Measurements from ENCODE around the gene SNX18. TPM values are rescaled to one million over a fixed set of nuclear protein-coding genes. Genes with fewer than 3 reads are reported as not detected.
A peak's percentile ranks its signal among the peaks of the same experiment; 100 is the strongest.

SNX18 gene
- total RNA-seq, 1 experiment from 2014 or later: 36.8 TPM

DNA sequence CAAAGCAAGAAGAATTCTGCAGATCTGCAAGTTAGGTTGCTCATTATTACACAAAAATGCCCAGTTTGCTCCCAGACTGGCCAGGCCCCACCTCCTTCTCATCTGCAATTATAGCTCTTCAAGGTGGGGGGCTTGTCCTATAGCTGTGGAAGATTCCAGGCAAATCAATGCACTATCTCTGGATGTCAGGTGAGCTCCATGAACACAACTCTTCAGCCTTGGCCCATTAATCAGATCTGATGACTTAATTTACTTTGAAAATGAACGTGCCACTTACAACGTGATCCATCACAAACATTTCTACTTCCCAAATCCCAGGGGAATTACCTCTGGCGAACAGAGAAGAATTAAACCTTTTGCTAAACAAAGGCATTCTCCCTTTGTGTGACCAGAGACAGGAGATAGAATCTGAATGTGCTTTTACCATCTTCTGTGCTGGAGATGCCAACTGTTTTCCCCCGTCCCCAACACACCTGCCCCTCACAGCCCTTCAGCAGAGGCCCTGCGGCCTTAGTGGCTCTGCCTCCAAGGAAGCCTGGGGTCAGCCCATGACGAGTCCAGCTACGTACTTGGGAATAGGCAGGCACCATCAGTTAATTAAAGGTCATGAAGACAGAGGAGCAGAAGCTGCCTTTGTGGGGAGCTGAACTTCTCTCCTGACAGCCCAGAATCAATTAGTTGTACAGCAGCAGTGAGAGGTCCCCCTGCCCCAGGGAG, 60.5 kb downstream of the SNX18 start:
- no peak for DNase-seq (ENCODE audit: low read depth)

DNA sequence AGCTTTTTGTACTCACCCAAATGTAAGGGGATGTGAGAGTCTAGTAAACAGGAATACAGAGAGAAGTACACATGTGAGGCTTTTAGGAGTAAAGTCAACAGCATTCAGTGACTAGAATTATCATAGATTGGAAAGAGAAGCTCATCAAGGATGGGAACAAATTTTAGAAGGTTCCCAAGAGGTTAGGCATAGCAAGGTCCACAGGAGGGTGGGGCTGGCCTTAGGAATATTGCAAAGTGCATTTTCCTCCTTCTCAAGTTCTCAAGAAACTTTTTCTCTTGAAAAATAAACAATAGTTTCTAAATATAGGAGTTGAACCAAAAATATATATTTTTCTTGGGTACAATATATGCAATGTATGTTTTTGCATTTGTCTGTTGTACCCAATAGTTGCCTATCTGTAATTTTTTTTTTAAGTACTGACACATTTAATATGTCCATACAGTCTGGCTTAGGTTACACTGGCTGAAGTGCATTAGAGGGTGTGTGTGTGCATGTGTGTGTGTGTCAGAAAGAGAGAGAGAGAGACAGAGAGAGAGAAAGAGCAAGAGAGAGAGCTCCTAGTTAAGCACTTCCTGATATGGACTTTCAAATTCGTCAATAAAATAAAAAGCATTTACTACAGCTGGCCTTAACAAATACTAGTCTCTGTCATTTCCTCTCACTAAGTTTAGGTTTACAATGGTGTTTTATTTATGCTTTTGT, 62.2 kb downstream of the SNX18 start:
- no peak for DNase-seq (ENCODE audit: low read depth)

DNA sequence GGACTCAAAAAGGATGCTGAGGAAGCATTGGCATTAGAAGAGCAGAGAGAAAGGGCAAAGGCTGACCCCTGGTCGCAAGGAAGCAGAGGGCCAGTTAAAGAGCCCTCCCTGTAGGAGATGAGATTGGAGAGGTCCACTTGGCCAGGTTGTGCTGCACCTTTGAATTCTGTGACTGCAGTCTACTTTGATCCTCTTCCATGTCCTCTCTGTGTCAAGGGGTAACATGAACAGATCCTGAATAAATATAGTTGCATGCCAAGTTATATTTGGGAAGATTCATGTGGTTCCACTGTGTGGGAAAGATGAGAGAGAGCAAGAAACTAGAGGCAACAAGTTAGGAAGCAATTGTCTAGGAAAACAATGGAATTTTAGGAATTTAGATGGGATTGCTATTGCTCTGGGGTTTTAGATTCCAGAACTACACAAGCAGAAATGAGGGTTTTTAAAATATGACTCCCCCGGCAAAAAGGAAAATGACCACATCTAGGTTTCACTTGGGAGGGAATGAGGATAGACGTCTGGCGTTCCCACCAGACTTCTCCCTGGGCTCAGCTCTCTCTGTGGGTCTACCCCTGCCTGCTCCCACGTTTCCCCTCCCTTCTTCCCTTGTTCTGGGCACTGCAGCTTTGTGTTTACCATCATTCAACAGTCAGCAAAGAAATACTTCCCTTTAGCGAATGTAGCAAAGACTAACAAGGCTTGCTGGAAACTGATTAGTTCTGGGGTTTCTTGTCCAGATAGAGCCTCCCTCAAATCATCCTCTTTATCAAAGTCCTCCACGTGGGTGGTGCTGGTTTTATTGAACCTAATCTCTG, 63.6 kb downstream of the SNX18 start:
- peak; percentile 36 for DNase-seq (ENCODE audit: low read depth)

DNA sequence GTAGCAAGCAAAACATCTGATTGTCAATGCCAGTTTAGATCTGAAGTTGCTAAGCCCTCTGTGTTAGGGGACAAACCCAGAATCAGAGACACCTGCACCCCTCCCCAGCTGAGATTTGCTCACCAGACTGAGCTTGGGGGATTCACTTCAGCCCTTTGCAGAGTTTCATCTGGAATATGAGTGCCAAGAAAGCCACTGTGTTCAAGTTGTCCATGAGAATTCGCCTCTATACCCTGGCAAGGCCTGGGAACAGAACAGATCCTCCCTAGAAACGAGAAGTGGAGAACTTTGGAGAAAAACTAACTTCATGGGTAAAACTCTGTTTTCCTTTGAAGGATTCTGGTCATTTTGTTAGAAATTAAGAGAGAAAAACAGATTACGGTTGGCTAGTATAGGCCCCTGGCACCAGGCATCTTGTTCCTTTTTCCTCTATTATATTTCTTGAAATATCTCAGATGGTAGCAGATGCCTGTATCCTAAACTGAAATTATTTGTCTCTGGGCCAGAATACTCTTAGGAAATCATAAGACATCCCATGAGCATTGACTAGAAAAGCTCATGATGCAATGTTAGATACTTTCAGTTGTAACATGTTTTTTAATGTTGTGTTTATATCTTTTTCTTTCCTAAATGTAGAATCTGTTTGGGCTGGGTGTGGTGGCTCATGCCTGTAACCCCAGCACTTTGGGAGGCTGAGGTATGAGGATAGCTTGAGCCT, 64.4 kb downstream of the SNX18 start:
- peak; percentile 11 for DNase-seq (ENCODE audit: low read depth)

DNA sequence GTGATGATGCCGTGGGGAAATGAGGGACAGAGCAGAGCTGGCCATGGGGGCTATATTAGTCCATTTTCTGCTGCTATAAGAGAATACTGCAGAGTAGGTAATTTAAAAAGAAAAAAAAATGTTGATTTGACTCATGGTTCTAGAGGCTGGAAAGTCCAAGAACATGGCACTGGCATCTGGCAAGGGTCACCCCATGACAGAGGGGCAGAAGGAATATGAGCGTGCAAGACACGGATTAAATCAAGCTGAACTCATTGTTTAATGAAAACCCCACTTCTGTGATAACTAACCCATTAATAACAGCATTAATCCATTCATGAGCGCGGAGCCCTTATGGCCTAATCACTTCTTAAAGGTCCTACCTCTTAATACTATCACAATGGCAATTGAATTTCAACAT, 68.8 kb downstream of the SNX18 start:
- DNase-seq (ENCODE audit: low read depth): no peak

DNA sequence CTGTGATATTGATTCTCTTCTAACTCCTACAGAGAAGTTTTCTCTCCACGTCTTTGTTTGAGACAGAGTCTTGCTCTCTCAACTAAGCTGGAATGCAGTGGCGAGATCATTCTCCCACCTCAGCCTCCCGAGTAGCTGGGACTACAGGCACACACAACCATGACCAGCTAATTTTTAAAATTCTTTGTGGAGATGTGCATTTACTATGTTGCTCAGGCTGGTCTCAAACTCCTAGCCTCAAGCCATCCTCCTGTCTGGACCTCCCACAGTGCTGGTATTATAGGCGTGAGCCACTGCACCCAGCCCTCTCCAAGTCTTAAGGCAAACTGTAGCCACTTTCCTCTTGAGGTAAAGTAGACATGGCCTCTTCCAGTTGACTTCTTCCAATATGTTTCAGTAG, 72.2 kb downstream of the SNX18 start:
- DNase-seq (ENCODE audit: low read depth): no peak

DNA sequence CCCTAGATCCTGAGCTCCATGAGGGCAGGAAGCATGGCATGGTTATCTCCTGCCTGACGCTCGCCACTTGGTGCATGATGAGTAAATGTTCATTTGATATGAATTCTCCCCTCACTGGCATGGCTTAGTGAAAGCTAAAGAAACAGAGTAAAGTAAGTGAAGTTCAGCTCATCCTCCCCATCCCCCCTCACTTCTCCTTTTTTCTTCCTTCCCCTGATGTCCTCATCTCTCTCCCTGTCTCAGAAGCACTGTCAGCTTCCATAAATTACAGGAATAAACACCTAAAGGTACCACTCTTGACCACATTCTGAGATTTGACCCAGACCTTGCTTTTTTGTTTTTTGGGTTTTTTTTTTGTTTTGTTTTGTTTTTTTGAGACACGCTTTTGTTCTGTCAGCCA, 73.3 kb downstream of the SNX18 start:
- DNase-seq (ENCODE audit: low read depth): no peak

DNA sequence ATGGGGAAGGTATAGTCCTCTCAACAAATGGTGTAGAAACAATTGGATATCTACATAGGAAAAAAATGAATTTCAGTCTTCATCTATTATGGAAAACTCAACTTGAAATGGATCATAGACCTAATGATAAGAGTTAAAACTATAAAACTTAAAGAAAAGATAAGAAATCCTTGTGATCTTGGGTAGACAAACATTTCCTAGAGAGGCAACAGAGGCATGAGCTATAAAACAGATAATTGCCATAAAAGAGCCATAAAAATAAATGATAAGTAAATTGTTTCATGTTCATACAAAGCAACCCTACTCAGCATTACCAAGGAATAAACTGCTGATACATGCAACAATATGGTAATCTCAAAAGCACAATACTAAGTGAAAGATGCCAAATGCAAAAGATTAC, 76.2 kb downstream of the SNX18 start:
- no peak for DNase-seq (ENCODE audit: low read depth)

DNA sequence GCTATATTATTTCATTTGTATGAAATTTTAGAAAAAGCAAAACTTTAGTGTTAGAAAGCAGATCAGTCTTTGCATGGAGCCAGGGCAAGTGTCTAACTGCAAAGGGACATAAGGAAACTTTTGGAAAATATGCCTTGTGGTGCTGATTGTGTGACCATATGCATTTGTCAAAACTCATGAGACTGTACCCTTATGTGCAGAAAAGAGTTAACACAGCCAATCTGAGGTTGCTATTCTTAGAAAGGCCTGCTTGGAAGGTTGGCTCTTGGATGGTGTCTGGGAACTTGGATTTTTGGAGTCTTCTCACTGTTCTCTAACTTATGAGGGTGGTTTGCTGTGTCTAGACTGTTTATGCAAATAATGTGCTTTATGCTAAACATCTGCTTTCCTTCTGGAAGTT, 76.6 kb downstream of the SNX18 start:
- no peak for DNase-seq (ENCODE audit: low read depth)

DNA sequence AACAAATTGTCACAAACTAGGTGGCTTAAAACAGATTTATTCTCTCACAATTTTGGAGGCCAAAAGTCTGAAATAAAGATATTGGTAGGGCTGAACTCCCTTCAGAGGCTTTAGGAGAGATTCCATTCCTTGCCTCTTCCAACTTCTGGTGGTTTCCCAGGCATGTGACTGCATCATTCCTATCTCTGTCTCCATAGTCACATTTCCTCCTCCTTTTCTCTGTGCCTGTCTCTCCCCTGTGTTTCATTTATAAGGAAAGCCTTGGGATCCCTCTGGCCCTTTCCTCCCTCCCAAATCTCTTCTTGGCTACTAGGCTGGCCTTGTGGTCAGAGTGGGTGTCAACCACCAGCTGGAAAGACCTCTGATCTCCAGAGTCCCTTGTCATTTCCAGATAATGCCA, 78.2 kb downstream of the SNX18 start:
- no peak for DNase-seq (ENCODE audit: low read depth)

Other genes starting within 250 kb of the SNX18 start
- gene ARL15, start 207.2 kb upstream of the SNX18 start, total RNA-seq (2014; rRNA removed): 8.7 and 11.2 TPM in 2 replicates
- 13.3 and 30.5 TPM in 2 replicates for gene HSPB3, start 62.1 kb upstream of the SNX18 start, total RNA-seq (2014; rRNA removed)

Measured in LHCN-M2 (cell line).